Activated CD8-positive, alpha-beta memory T cell treated with anti-CD3 and anti-CD28 coated beads, Interleukin-2, amount 10 ng/mL, durations not matched to agents 7 days and 5 days (primary cell): Measurements from ENCODE around the gene WDR4. TPM values are rescaled to one million over a fixed set of nuclear protein-coding genes. Genes with fewer than 3 reads are reported as not detected.
A peak's percentile ranks its signal among the peaks of the same experiment; 100 is the strongest.
"Not testable (repeated sequence)": the region's sequence is repeated elsewhere in the genome, so short reads cannot be mapped to it uniquely, and the experiment has no call there.

Source experiments
- ATAC-seq: fragments of 150-1000 bp; cut with Tn5 transposase; one replicate; pipeline ENCODE4 v1.10.0; 2021; ENCODE audit warnings: moderate library complexity
- CTCF ChIA-PET: fragments of 350-600 bp; sonication (Branson Sonifier 250); formaldehyde crosslinking; loops from one replicate; lab custom pipeline; 2021; ENCODE audit warnings: antibody characterized with exemption; lab: Charles Lee
- DNase-seq: peaks from one replicate; pipeline ENCODE4 v3.0.0-alpha.2; 2020
- H3K27ac Mint-ChIP-seq: one replicate; pipeline ENCODE4 v1.8.0; 2021; ENCODE audit warnings: mild to moderate bottlenecking, mixed read lengths
- H3K27me3 Mint-ChIP-seq: one replicate; pipeline ENCODE4 v1.8.0; 2021; ENCODE audit warnings: mixed read lengths
- H3K36me3 Mint-ChIP-seq: one replicate; pipeline ENCODE4 v1.8.0; 2021; ENCODE audit warnings: mild to moderate bottlenecking, mixed read lengths
- H3K4me1 Mint-ChIP-seq: one replicate; pipeline ENCODE4 v1.8.0; 2021; ENCODE audit warnings: mixed read lengths
- H3K4me3 Mint-ChIP-seq: one replicate; pipeline ENCODE4 v1.8.0; 2021; ENCODE audit warnings: mild to moderate bottlenecking, moderate library complexity, mixed read lengths
- H3K9me3 Mint-ChIP-seq: one replicate; pipeline ENCODE4 v1.8.0; 2022; ENCODE audit warnings: low read depth, mixed read lengths
- total RNA-seq, 2 experiments: library from RNA; stranded (reverse); gene quantifications; one replicate each; pipeline ENCODE4 v1.2.3, GENCODE V29; 2021

Gene WDR4
- total RNA-seq, 2 experiments from 2014 or later = 39.7 to 43.6 TPM

- no peak for ATAC-seq
- no peaks in the 10 kb centered on the region for H3K27me3 Mint-ChIP-seq
- CTCF ChIA-PET = no interaction called here
- DNase-seq = no peak
- H3K9me3 Mint-ChIP-seq = no peaks in the 10 kb centered on the region
- H3K4me1 Mint-ChIP-seq = peaks cover 15% of the 10 kb centered on the region
- H3K36me3 Mint-ChIP-seq = peaks cover 46% of the 10 kb centered on the region
- no peak overlapping the region for H3K27ac Mint-ChIP-seq
- no peak overlapping the region for H3K4me3 Mint-ChIP-seq
Observed at GRCh38 chr21:42847051-42847707, 32.2 kb downstream of the WDR4 start.

- peaks cover 42% of the 10 kb centered on the region for H3K36me3 Mint-ChIP-seq
- ATAC-seq = no peak
- CTCF ChIA-PET = no interaction called here
- H3K9me3 Mint-ChIP-seq = no peaks in the 10 kb centered on the region
- H3K27me3 Mint-ChIP-seq = no peaks in the 10 kb centered on the region
- H3K4me1 Mint-ChIP-seq = peaks cover 13% of the 10 kb centered on the region
- no peak overlapping the region for H3K27ac Mint-ChIP-seq
- DNase-seq = no peak
- no peak overlapping the region for H3K4me3 Mint-ChIP-seq
Observed at GRCh38 chr21:42846221-42846620, 33.1 kb downstream of the WDR4 start.

GRCh38 chr21:42845296-42845965 is 33.9 kb downstream of the WDR4 start:
- Mint-ChIP-seq H3K27me3 (no peaks in the 10 kb centered on the region), H3K4me3 (no peak overlapping the region), H3K36me3 (peaks cover 39% of the 10 kb centered on the region), H3K4me1 (peaks cover 5% of the 10 kb centered on the region), H3K27ac (no peak overlapping the region), H3K9me3 (no peaks in the 10 kb centered on the region)
- CTCF ChIA-PET = interaction anchor here (0.9 kb wide), 1 partner anchor 8 kb away, joined by 3 read pairs; no protein-coding TSS in a partner anchor
- DNase-seq (no peak), ATAC-seq (no peak)

- no peaks in the 10 kb centered on the region for H3K27me3 Mint-ChIP-seq
- H3K27ac Mint-ChIP-seq = no peak overlapping the region
- H3K36me3 Mint-ChIP-seq = peaks cover 36% of the 10 kb centered on the region
- CTCF ChIA-PET = interaction anchor here (0.9 kb wide), 1 partner anchor 9 kb away, joined by 3 read pairs; no protein-coding TSS in a partner anchor
- H3K9me3 Mint-ChIP-seq = no peaks in the 10 kb centered on the region
- ATAC-seq = no peak
- peaks cover 2% of the 10 kb centered on the region for H3K4me1 Mint-ChIP-seq
- DNase-seq = peak; percentile 36
- H3K4me3 Mint-ChIP-seq = no peak overlapping the region
Observed at GRCh38 chr21:42844411-42845113, 34.8 kb downstream of the WDR4 start.

- DNase-seq (peak; percentile 18), ATAC-seq (no peak)
- peaks cover 23% of the 10 kb centered on the region for H3K36me3 Mint-ChIP-seq
- no peaks in the 10 kb centered on the region for H3K9me3 Mint-ChIP-seq
- H3K27ac Mint-ChIP-seq = no peak overlapping the region
- no peaks in the 10 kb centered on the region for H3K27me3 Mint-ChIP-seq
- CTCF ChIA-PET = no interaction called here
- H3K4me1 Mint-ChIP-seq = peaks cover under 1% of the 10 kb centered on the region
- H3K4me3 Mint-ChIP-seq = no peak overlapping the region
Observed at GRCh38 chr21:42843056-42843455, 36.3 kb downstream of the WDR4 start.

GRCh38 chr21:42841916-42842655 is 37.3 kb downstream of the WDR4 start:
- DNase-seq (peak; percentile 35), ATAC-seq (peak; percentile 10)
- H3K4me1 Mint-ChIP-seq, H3K27me3 Mint-ChIP-seq, H3K9me3 Mint-ChIP-seq, H3K27ac Mint-ChIP-seq, CTCF ChIA-PET, H3K4me3 Mint-ChIP-seq: not testable (repeated sequence)
- H3K36me3 Mint-ChIP-seq = peaks cover 22% of the 10 kb centered on the region

- CTCF ChIA-PET = no interaction called here
- Mint-ChIP-seq H3K9me3 (no peaks in the 10 kb centered on the region), H3K36me3 (peaks cover 22% of the 10 kb centered on the region), H3K27ac (no peak overlapping the region), H3K4me3 (no peak overlapping the region), H3K27me3 (no peaks in the 10 kb centered on the region), H3K4me1 (no peaks in the 10 kb centered on the region)
- ATAC-seq (no peak), DNase-seq (peak; percentile 31)
Observed at GRCh38 chr21:42841156-42841915, 38.0 kb downstream of the WDR4 start.

- no peak overlapping the region for H3K27ac Mint-ChIP-seq
- no peaks in the 10 kb centered on the region for H3K4me1 Mint-ChIP-seq
- no peaks in the 10 kb centered on the region for H3K27me3 Mint-ChIP-seq
- H3K36me3 Mint-ChIP-seq = peaks cover 17% of the 10 kb centered on the region
- H3K9me3 Mint-ChIP-seq = no peaks in the 10 kb centered on the region
- DNase-seq (peak; percentile 27), ATAC-seq (no peak)
- H3K4me3 Mint-ChIP-seq = no peak overlapping the region
- CTCF ChIA-PET = no interaction called here
Observed at GRCh38 chr21:42840411-42841155, 38.8 kb downstream of the WDR4 start.

- CTCF ChIA-PET = interaction anchor here (0.9 kb wide), 1 partner anchor 53 kb away, joined by 3 read pairs; no protein-coding TSS in a partner anchor
- H3K4me3 Mint-ChIP-seq = no peak overlapping the region
- H3K4me1 Mint-ChIP-seq = no peaks in the 10 kb centered on the region
- no peaks in the 10 kb centered on the region for H3K9me3 Mint-ChIP-seq
- peak; percentile 37 for DNase-seq
- H3K27ac Mint-ChIP-seq = no peak overlapping the region
- peaks cover 13% of the 10 kb centered on the region for H3K36me3 Mint-ChIP-seq
- ATAC-seq = no peak
- no peaks in the 10 kb centered on the region for H3K27me3 Mint-ChIP-seq
Observed at GRCh38 chr21:42839271-42840231, 39.8 kb downstream of the WDR4 start.

- H3K4me3 Mint-ChIP-seq, H3K27ac Mint-ChIP-seq, H3K36me3 Mint-ChIP-seq, H3K9me3 Mint-ChIP-seq, H3K27me3 Mint-ChIP-seq, ATAC-seq, DNase-seq, CTCF ChIA-PET: not testable (repeated sequence)
- H3K4me1 Mint-ChIP-seq = peaks cover 10% of the 10 kb centered on the region
Observed at GRCh38 chr21:42838212-42838690, 41.1 kb downstream of the WDR4 start.

- Mint-ChIP-seq H3K36me3 (peaks cover 2% of the 10 kb centered on the region), H3K27ac (no peak overlapping the region), H3K4me1 (peaks cover 16% of the 10 kb centered on the region), H3K9me3 (no peaks in the 10 kb centered on the region), H3K4me3 (no peak overlapping the region), H3K27me3 (peaks cover 5% of the 10 kb centered on the region)
- CTCF ChIA-PET = no interaction called here
- peak; percentile 36 for DNase-seq
- no peak for ATAC-seq
Observed at GRCh38 chr21:42837421-42838211, 41.7 kb downstream of the WDR4 start.
